NB4 (cell line): ENCODE measurements around the gene CDK17.

Experiments
- DNase-seq: peaks from one replicate; pipeline ENCODE4 v3.0.0; 2010; ENCODE audit warnings: low read depth
- H3K4me3 ChIP-seq: one replicate; pipeline ENCODE4 v1.5.1; 2011; ENCODE audit warnings: mild to moderate bottlenecking, low read depth, low read length, moderate library complexity
- CTCF ChIP-seq: IDR thresholded peaks from one replicate; pipeline ENCODE4 v1.5.1; 2012; ENCODE audit warnings: low read depth, low read length
- MAX ChIP-seq: IDR thresholded peaks from 2 replicates; pipeline ENCODE4 v1.6.1; 2011; ENCODE audit warnings: low read depth, low read length
- MYC ChIP-seq: IDR thresholded peaks from 2 replicates; pipeline ENCODE4 v1.6.1; 2011; ENCODE audit warnings: low read depth, low read length
- POLR2A ChIP-seq: IDR thresholded peaks from 2 replicates; pipeline ENCODE4 v1.6.1; 2011; ENCODE audit warnings: mild to moderate bottlenecking; ENCODE audit not compliant: insufficient read length; ENCODE audit errors: extremely low read depth

The CDK17 gene

GRCh38 chr12:96239711-96240635 is 160.3 kb downstream of the CDK17 start:
- TF ChIP-seq MYC (no peak), CTCF (no peak)
- H3K4me3 ChIP-seq = no peak overlapping the region
- no peak for DNase-seq

- no peak overlapping the region for H3K4me3 ChIP-seq
- TF ChIP-seq MYC (no peak), CTCF (no peak), POLR2A (no peak), MAX (no peak)
- DNase-seq = no peak
These were observed 161.7 kb downstream of the CDK17 start for GRCh38 chr12:96238336-96239047.

- H3K4me3 ChIP-seq = peak overlapping the region; percentile 17
- peak; percentile 94 for DNase-seq
These were observed 162.7 kb downstream of the CDK17 start for GRCh38 chr12:96237465-96238077.

GRCh38 chr12:96237035-96237434 is 163.2 kb downstream of the CDK17 start:
- no peak overlapping the region for H3K4me3 ChIP-seq
- DNase-seq = no peak
- TF ChIP-seq MAX (no peak), POLR2A (no peak), CTCF (no peak), MYC (no peak)

More at GRCh38 chr12:96237465-96238077, 162.7 kb downstream of the CDK17 start:
- TF ChIP-seq MYC (0 out of 2 replicates have a peak, but pooled peaks have one; percentile 9), MAX (0 out of 2 replicates have a peak, but pooled peaks have one; percentile 20), POLR2A (no peak), CTCF (no peak)

- H3K4me3 ChIP-seq = no peak overlapping the region
- peak; percentile 62 for DNase-seq
- TF ChIP-seq CTCF = no peak
- no peak for TF ChIP-seq MYC
- no peak; the same call in 1 of the 2 replicates for TF ChIP-seq MAX
These were observed 163.9 kb downstream of the CDK17 start for GRCh38 chr12:96236221-96236822.
